ENCODE data around the gene TNFRSF21.

Gene TNFRSF21

GRCh38 chr6:47309291-47310130 lies at the start of gene TNFRSF21:
TNFRSF21 (minus strand) TSS chr6:47309905; CDS start chr6:47309511, 394 bp downstream.
- H3K27me3 ChIP-seq (ENCODE audit: insufficient read depth, low read length, poor library complexity) = peaks cover 33% of the 10 kb centered on the region
- DNase-seq (peak; percentile 82), ATAC-seq (ENCODE audit: insufficient read depth, low read depth) (peak; percentile 89)
- H3K9ac ChIP-seq (ENCODE audit: low read depth, low read length) = peak within 1 kb of the TSS; percentile 61
- H3K4me2 ChIP-seq (ENCODE audit: insufficient read depth, low read length) = peak within 1 kb of the TSS; percentile 99
- H3K4me3 ChIP-seq (ENCODE audit: low read depth in 1 of 2, low read length in 2 of 2) = peak within 1 kb of the TSS; percentile 49 to 83; a peak in 3 of 4 replicates
- H3K4me1 ChIP-seq (ENCODE audit: insufficient read depth, low read length) = peaks cover 20% of the 10 kb centered on the region
- no peaks in the 10 kb centered on the region for H3K9me3 ChIP-seq (ENCODE audit: insufficient read depth, low read length, severe bottlenecking)
- peak within 1 kb of the TSS; percentile 50; the same call in 1 of the 2 replicates for H3K27ac ChIP-seq (ENCODE audit: low read length)
- peak; percentile 93 for TF ChIP-seq EZH2 (IDR thresholded peaks at IDR 0.05; ENCODE audit: borderline replicate concordance, low read depth, low read length, severe bottlenecking)
- TF ChIP-seq, protein P1, sequence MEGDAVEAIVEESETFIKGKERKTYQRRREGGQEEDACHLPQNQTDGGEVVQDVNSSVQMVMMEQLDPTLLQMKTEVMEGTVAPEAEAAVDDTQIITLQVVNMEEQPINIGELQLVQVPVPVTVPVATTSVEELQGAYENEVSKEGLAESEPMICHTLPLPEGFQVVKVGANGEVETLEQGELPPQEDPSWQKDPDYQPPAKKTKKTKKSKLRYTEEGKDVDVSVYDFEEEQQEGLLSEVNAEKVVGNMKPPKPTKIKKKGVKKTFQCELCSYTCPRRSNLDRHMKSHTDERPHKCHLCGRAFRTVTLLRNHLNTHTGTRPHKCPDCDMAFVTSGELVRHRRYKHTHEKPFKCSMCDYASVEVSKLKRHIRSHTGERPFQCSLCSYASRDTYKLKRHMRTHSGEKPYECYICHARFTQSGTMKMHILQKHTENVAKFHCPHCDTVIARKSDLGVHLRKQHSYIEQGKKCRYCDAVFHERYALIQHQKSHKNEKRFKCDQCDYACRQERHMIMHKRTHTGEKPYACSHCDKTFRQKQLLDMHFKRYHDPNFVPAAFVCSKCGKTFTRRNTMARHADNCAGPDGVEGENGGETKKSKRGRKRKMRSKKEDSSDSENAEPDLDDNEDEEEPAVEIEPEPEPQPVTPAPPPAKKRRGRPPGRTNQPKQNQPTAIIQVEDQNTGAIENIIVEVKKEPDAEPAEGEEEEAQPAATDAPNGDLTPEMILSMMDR (IDR thresholded peaks at IDR 0.05; ENCODE audit: borderline replicate concordance, extremely low read depth, low read length, poor library complexity, severe bottlenecking) = peak; percentile 93
- H3K79me2 ChIP-seq (ENCODE audit: insufficient read depth, low read length) = no peaks in the 10 kb centered on the region
- H3K36me3 ChIP-seq (ENCODE audit: insufficient read depth, low read length) = no peaks in the 10 kb centered on the region
- peak within 1 kb of the TSS; percentile 85 for H2AFZ ChIP-seq (ENCODE audit: low read depth, low read length)
- H4K20me1 ChIP-seq (ENCODE audit: insufficient read depth, low read length) = peaks cover 6% of the 10 kb centered on the region; the same call in 1 of the 2 replicates

- H3K27ac ChIP-seq (ENCODE audit: low read length) = no peak overlapping the region
- H3K4me2 ChIP-seq (ENCODE audit: insufficient read depth, low read length) = no peak overlapping the region
- no peak for TF ChIP-seq EZH2 (IDR thresholded peaks at IDR 0.05; ENCODE audit: borderline replicate concordance, low read depth, low read length, severe bottlenecking)
- TF ChIP-seq, protein P1 (IDR thresholded peaks at IDR 0.05; ENCODE audit: borderline replicate concordance, extremely low read depth, low read length, poor library complexity, severe bottlenecking) = no peak
- H3K36me3 ChIP-seq (ENCODE audit: insufficient read depth, low read length) = no peaks in the 10 kb centered on the region
- no peaks in the 10 kb centered on the region for H3K9me3 ChIP-seq (ENCODE audit: insufficient read depth, low read length, severe bottlenecking)
- DNase-seq (no peak), ATAC-seq (ENCODE audit: insufficient read depth, low read depth) (no peak)
- no peak overlapping the region for H3K4me3 ChIP-seq (ENCODE audit: low read depth in 1 of 2, low read length in 2 of 2)
- H3K4me1 ChIP-seq (ENCODE audit: insufficient read depth, low read length) = no peaks in the 10 kb centered on the region
- no peak overlapping the region for H3K9ac ChIP-seq (ENCODE audit: low read depth, low read length)
- no peaks in the 10 kb centered on the region for H3K27me3 ChIP-seq (ENCODE audit: insufficient read depth, low read length, poor library complexity)
- H4K20me1 ChIP-seq (ENCODE audit: insufficient read depth, low read length) = no peaks in the 10 kb centered on the region
- H3K79me2 ChIP-seq (ENCODE audit: insufficient read depth, low read length) = no peaks in the 10 kb centered on the region
- H2AFZ ChIP-seq (ENCODE audit: low read depth, low read length) = no peak overlapping the region
Observed at GRCh38 chr6:47358440-47359225, 48.9 kb upstream of the TNFRSF21 start.

DNA sequence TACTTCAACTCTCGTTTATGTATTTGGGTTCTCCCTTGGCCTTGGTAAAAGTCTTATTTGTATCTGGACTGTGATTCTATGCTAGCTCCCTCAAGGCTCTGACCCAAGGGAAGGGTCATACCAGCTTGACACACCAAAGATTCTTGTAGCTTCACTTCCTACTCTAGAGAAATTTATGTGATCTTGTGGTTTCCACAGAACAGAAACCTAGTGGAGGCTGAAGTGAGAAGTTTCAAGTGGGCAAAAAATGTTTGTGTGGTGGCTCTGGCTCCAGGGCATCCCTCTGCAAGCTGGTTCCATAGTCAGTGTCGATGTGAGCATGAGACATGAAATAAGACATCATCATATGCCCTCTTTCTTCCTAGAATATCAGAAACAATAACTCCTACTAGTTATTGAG lies 48.1 kb upstream of the TNFRSF21 start:
- Histone ChIP-seq H3K9ac (ENCODE audit: low read depth, low read length) (no peak overlapping the region), H3K36me3 (ENCODE audit: insufficient read depth, low read length) (no peaks in the 10 kb centered on the region), H2AFZ (ENCODE audit: low read depth, low read length) (no peak overlapping the region), H3K27me3 (ENCODE audit: insufficient read depth, low read length, poor library complexity) (no peaks in the 10 kb centered on the region), H3K4me1 (ENCODE audit: insufficient read depth, low read length) (no peaks in the 10 kb centered on the region), H3K4me2 (ENCODE audit: insufficient read depth, low read length) (no peak overlapping the region), H3K4me3 (ENCODE audit: low read depth in 1 of 2, low read length in 2 of 2) (no peak overlapping the region), H3K79me2 (ENCODE audit: insufficient read depth, low read length) (no peaks in the 10 kb centered on the region), H4K20me1 (ENCODE audit: insufficient read depth, low read length) (no peaks in the 10 kb centered on the region), H3K9me3 (ENCODE audit: insufficient read depth, low read length, severe bottlenecking) (no peaks in the 10 kb centered on the region), H3K27ac (ENCODE audit: low read length) (no peak overlapping the region)
- TF ChIP-seq, protein P1 (IDR thresholded peaks at IDR 0.05; ENCODE audit: borderline replicate concordance, extremely low read depth, low read length, poor library complexity, severe bottlenecking) = no peak
- TF ChIP-seq EZH2 (IDR thresholded peaks at IDR 0.05; ENCODE audit: borderline replicate concordance, low read depth, low read length, severe bottlenecking) = no peak
- no peak for DNase-seq
- ATAC-seq (ENCODE audit: insufficient read depth, low read depth) = no peak

Measured in DND-41 (cell line).